ENCODE measurements around the gene ACY1.
"Not testable (repeated sequence)": the region's sequence is repeated elsewhere in the genome, so short reads cannot be mapped to it uniquely, and the experiment has no call there.

ACY1 gene

DNA sequence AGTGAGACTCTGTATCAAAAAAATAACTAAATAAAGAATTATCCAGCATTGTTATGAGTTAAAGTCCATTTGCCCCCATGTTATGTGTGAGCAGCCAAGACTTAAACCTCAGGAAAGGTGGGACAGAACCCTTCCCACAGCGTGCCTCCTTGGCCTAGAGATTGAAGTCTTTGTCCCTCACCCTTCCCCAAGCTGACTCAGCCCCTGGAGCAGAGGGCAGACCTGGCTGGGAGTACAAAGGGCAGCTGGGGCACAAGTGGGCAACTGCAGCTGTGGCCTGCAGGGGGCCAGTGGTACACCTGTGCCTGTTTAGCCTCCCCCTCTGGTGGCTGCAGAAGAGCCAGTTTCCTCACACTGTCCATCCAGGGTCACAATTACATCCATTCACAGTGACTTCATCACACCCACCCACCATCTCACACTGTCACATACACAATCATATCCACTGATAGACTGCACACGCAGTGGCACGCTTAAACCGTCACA is 940 bp upstream of the ACY1 start:
- DNase-seq = no peak

DNA sequence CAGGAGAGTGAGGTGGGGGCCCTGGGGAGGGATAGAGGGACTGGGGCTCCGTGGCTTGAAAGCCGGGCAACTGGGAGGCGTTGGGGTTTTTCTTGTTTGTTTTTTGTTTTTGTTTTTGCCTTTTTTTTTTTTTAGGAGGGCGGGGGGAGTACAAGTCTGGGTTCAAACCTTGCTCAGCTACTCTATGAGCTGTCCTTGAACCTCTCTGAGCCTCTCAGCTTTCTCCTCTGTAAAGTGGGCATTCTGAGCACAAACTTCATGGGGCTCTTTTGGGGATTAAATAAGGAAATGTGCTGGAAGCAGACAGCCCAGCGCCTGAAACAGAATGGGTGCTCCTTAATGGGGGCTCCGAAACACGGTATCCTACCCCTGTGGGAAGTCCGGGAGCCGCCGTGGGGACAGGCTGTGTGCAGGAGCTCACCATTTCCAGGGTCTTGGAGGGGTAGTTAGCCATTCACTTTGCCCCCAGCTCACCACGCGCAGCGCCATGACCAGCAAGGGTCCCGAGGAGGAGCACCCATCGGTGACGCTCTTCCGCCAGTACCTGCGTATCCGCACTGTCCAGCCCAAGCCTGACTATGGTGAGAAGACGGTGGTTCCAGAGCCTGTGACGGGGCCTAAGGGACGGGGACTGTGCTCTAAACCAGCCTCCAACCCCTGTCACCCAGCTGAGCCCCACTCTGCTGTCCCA is 388 bp downstream of the ACY1 start:
- no peak for DNase-seq

DNA sequence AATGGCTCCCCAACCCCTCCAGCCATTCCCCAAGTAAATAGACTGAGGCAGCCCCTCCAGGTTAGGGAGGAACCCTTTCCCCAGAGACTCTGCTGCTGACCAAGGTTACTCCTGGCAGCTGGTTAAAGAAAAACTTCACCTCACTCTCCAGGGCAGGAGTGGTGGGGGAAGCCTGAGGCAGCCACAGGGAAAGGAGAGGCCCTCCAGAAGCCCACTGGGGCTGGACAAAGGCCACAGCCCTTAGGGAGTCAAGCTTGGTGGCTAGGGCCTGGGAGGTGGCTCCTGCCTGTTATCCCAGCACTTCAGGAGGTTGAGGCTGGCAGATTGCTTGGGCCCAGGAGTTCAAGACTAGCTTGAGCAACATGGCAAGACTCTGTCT is 923 bp downstream of the ACY1 start:
- no peak for DNase-seq

DNA sequence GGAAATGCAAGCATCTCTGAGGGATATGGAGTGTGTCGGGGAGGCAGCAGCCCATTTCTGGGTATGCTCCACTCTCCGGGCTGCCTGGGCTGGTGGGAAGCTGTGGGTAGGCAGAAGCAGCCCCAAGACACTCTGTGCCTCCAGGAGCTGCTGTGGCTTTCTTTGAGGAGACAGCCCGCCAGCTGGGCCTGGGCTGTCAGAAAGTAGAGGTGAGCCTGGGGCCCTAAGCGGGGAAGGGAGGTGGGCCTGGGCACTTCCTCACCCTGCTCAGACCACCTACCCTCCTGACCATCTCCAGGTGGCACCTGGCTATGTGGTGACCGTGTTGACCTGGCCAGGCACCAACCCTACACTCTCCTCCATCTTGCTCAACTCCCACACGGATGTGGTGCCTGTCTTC is 1.7 kb downstream of the ACY1 start:
- no peak for DNase-seq

DNA sequence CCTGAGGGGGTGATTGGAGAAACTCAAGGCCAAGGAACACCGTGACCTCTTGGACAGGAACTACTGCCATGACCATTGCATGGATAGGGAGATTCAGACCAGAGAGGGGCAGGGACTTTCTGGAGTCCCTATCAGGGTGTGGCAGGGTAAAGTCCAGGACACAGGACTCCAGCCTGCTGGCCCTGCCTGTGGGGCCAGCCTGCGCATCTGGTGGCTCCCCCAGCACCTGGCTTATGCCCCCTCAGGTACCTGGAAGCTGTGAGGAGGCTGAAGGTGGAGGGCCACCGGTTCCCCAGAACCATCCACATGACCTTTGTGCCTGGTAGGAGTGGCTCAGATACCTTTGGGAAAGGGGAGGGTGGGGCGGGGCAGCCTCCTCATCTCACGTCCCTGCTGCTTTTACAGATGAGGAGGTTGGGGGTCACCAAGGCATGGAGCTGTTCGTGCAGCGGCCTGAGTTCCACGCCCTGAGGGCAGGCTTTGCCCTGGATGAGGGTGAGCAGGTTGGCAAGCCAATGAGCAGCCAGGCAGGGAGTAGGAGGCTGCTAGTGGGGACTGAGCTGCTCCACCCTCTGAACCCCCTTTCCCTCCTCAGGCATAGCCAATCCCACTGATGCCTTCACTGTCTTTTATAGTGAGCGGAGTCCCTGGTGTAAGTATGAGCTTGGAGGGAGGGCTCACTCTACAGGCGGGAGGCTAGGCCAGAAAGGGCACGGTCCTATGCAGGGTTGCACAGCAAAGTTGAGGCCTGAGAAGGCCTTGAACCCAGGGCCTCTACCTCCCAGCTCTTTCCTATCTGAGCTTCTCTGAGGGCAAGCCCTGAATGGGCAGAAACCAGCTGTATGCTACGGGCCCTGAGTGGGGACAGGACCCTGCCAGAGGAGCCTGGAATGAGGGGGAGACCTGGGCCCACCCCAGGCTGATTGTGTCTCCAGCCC is 2.9 kb downstream of the ACY1 start:
- no peak for DNase-seq

DNA sequence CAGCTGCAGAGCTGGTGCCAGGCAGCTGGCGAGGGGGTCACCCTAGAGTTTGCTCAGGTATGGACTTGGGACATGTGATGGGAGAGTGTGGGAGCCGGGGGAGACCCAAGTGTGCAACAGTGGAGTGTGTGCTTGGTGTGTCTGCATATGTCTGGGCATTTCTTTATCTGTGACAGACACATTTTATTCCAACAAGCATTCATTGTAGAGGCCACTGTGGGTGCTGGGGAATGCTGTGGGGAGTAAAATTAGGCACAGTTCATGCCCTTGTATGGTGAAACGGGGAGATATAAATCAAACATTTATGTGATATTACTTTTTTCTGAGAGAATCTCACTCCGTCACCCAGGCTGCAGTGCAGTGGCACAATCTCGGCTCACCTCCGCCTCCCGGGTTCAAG is 4.2 kb downstream of the ACY1 start:
- DNase-seq = no peak

DNA sequence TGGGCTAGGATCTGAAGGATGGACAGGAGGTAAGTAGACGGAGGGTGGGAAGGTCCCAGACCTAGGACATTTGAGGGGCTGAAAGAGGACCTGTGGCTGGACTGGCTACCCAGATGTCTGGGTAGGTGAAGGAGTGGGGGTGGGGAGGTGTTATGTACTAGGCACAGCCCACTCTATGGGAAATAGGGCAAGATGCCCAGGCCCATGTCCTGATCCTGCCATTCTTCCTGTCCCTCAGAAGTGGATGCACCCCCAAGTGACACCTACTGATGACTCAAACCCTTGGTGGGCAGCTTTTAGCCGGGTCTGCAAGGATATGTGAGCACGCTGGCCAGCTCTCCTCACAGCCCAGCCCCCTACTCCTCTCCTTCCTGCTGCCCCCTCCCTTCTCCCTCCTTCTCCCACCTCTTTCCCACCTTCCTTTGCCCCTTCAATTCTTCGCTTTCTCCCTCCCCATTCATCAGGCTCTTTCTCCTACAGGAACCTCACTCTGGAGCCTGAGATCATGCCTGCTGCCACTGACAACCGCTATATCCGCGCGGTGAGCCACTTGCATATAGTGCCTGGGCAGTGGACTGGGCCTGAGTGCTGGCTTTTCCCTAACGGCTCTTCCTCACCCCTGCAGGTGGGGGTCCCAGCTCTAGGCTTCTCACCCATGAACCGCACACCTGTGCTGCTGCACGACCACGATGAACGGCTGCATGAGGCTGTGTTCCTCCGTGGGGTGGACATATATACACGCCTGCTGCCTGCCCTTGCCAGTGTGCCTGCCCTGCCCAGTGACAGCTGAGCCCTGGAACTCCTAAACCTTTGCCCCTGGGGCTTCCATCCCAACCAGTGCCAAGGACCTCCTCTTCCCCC is 5.2 kb downstream of the ACY1 start:
- DNase-seq = no peak

DNA sequence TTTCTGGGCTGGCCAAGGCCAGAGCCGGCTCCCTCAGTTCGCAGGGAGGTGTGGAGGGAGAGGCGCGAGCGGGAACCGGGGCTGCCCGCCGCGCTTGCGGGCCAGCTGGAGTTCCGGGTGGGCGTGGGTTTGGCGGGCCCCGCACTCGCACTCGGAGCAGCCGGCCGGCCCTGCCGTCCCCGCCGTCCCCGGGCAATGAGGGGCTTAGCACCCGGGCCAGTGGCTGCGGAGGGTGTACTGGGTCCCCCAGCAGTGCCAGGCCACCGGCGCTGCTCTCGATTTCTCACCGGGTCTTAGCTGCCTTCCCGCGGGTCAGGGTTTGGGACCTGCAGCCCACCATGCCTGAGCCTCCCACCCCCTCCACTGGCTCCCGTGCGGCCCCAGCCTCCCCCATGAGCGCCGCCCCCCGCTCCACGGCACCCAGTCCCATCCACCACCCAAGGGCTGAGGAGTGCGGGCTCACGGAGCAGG is 7.2 kb downstream of the ACY1 start:
- not testable (repeated sequence) for DNase-seq

DNA sequence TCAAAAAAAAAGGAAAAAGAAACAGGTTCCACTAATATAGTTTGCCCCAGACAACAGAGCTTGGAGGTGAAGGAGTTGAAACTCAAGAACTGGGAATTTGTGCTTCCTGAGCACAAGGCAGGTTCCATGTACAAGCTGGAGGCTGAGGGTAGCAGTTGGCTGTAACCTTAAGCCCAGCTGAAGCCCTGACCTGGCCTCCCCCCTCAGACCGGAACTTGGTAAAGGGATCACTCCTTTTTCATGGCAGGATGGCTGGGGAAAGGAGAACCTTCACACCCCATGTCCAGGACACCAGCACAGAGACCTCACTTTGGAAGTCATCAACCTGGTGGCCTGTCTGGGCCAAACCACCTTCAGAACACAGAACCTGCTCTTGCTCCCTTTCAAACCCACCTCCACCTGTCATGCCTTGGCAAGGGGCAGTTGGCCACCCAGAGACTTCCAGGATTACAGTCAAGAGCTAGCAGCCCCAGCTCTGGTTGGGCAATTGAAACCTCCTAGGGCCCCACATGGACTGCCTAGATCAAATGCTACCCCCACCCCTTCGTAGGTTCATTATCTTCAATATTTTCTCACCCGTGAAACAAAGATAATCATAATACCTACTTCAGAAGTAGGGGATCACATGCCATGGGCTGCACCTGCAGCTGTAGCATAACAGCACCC is 8.8 kb downstream of the ACY1 start:
- no peak for DNase-seq

DNA sequence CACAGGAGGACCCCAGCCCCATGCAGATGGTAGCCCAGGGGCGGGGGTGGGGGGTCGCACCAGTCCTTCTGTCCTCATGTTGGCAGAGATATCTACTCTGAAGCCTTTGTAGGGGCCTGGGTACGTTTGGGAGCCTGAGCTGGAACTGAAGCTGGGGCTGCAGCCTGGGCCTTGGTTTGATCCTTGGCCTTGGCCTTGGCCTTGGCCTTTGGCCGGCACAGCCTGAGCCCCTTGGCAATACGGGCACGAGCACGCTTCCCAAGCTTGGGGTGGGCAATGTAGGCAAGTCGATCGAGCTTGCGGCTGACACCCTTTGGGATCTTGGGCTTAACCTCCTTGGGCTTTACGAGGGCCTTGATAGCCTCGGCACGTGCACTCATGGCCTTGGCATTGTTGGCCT is 10.3 kb downstream of the ACY1 start:
- DNase-seq = not testable (repeated sequence)

DNA sequence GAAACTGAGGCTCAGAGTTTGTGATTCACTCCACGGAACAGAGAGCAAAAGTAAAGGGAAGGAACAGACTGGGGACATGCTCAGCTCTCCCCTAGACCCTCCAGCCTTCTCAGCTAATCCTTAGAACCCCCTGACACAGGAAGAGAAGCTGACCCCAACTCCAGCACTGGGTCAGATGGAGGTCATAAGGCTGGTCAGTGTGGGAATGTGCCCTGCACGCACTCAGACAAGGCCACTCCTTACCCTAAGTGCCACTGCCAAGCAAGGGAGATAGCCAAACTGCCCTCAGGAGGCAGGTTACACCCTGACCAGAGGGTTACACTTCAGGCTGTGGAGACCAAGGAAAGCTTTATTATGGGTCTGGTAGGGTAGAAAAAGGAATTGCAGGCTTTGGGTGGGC is 11.2 kb downstream of the ACY1 start:
- no peak for DNase-seq

DNA sequence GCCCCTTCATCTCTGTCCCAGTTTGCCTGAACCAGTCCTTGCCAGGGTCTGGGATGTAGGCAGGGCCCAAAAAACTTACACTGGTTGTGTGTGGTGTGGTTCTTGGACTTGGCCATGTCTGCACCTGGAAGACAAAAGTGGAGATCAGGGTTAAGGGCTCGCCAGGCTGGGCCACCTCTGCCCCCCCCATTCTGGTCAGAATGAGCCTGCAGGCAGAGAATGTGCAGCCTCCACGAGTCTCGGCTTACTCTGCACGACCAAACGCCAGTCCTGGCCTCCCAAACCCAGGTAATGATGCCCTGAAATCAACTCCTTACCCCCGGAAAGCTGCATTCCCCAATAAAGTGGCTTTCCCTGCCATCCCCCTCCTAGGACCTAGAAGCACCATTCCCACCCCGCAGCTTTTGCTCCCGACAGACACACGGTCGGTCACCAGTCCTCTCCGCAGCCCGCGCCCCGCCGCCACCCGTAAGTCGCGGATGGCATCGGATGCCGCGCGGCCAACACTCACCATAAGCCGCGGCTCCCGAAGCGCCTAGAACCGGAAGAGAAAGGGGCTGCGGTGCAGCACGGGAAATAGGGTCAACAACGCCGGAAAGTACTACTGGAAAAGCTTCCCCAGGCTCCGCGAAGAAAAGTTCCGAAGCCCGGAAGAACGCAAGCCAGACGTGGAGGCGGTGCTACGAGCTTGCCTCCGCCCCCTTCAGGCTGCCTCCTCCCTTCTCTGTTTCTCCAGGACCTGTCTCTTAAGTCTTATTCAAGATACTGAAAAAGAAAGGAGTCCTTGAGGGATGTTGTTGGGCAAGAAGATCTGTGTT is 12.2 kb downstream of the ACY1 start, which contains the start of gene RPL29:
TSS of gene RPL29 (minus strand) at position 550 of the 818 bp plus-strand sequence. CDS start at position 116, 434 bp downstream.
- peak; percentile 88 for DNase-seq

DNA sequence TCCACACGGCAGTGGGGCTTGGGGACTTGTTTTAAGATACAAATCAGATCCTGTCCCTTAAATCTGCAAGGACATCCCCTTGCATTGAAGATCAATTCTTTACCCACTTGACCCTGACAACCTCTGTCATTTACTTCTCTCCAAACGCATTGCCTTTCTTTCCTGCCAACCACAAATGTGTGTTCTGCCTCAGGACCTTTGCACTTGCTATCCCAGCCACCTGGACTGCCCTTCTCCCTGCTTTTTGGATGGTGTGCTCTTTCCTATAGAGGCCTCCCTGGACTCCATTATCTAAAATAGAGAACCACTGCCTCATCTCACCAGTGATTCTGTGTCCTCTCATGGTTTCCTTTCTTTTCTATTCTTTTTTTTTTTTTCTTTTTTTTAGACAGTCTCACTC is 13.8 kb downstream of the ACY1 start:
- no peak for DNase-seq

DNA sequence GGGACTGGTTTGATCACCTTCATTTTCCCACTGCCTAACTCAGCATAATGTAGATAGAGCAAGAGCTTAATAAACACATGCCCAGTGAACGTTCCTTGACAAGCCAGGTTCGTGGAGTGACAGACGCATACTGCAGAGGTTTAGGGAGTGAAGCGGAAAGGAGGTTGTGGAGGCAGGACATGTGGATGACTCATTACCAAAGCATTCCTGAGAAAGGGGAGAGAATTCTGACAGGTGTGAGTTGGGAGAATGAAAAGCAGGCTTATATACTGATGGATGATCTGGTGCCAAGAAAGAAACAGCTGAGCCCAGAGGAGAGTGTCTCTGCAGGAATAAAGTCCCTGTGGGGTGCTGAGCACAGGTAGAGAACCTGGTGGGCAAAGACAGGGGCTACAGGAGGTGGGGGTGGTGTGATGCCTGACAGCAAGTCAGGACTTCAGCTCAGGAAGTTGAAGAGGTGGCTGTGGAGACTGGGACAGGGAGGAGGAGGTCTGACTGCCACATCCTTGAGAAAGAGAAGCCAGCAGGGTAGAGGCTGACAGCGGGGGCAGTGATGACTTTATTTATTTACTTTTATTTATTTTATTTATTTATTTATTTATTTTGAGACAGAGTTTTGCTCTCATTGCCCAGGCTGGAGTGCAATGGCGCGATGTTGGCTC is 14.7 kb downstream of the ACY1 start:
- DNase-seq = no peak

DNA sequence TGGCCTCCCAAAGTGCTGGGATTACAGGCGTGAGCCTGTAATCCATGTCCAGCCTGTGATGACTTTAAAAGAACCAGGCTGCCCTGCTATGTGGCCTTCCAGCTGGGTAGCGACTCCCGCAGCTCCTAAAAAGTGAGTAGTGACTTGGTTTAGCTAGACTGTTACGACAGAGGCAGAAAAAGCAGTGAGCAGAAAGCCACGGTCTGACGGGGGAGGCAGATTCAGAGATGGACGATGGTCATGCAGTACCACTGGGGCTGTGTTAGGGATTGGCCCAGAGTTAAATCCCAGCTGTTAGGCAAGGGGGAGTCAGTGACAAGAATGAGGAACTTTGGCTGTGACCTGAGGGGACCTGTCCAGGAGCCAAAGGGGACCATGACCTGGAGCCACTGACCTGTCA is 15.4 kb downstream of the ACY1 start:
- no peak for DNase-seq

DNA sequence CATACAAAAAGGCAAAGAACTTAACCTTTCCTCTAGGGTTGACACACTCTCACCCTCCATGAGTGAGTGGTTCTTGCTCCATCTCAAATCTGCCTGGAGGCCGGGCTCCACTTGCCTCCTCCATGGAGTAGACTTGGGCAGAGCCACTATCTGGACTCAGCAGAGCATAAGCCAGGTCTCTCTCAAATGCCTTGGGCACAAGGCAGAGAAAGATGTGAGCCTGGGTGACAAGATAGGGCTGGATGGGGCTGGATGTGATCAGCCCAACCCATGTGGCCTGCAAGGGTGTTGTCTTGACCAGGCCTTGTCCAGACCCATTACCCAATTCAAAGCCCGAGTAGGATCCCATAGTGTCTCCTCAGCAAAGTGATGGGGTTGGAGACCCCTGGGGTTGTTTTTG is 16.5 kb downstream of the ACY1 start:
- no peak for DNase-seq

DNA sequence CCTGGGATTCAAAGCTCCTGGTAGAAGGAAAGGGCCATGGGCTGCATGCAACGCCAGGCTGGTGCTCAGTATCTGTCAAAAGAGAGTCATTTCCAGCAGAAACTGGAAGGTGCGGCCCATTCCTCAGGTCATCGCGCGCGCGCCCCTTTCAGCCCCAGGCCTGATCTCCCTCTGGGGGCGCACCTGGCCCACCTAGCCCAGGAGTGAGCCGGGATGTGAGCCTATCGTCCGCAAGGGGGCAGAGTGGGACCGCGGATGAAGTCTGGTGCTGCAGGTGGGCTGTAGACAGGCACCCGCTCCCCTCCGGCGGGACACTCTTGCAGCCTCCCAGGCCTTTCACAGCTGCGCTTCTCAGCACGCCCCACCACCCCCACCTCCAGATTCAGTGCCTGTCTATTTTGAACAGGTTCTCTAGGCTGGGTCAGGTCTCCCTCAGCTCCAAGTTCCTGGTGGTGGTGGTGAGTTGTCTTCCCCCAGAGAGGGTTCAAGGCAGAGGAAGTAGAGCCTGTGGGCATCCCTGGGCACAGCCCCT is 18.2 kb downstream of the ACY1 start:
- DNase-seq = peak; percentile 82

DNA sequence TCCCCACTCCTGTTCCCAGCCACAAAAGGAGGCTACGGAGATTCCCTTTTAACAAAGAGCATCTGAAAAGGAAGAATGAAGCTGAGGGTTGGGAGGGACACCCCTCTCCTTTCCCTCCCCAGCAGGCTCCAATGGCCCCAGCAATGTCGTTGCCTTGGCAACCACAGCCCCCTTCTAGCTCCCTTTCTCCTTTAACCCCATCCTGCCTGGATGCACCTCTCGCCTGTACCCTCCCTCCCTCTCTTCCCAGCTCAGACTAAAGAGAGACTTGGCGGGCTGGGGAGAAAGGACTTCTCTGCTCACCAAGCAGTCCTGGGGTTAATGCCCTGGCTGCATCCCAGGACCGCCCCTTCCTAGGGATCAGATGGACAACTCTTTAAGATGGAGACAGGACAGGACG is 19.4 kb downstream of the ACY1 start:
- no peak for DNase-seq

DNA sequence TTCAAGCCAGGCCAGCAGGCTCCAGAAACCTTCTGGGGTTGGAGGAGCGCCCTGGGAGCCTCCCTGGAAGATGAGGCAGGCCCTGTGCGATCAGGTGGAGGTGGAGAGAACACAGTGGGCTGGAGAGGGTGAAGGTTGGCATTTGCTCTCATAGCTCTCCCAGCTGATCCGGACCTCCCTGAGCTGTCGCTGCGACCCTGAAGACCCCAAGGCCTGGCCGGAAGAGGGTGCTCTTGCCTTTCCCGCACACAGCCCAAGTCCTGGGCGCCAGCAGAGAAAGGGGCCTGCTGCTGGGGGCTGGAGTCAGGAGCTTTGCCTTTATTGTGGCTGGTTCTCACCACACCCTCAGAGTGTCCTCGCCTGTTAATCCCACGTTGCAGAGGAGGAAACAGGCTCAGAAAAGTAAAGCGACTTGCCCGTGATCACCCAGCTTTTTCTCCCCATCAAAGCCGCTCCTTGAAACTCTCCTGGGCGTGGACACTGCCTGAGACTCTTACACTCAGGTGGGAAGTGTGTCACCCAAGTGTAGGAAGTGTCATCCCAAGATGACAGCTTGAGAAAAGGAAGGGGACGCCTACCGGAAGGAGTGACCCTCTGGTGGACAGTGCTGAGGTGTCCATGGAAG is 20.9 kb downstream of the ACY1 start:
- peak; percentile 62 for DNase-seq

All from right kidney (tissue), 1 donor.